ENCODE results near the gene ZNF423.

GRCh38 chr16:49473773-49474172 is 382.1 kb downstream of the ZNF423 start:
- TF ChIP-seq POLR2AphosphoS5 (IDR thresholded peaks at IDR 0.05; ENCODE audit: low read depth, low read length) (no peak), REST (IDR thresholded peaks at IDR 0.05; ENCODE audit: insufficient read depth in 1 of 2, low read depth in 2 of 2, low read length in 2 of 2) (no peak), SIN3A (IDR thresholded peaks at IDR 0.05; ENCODE audit: borderline replicate concordance, insufficient read depth, low read length) (no peak)

All from PFSK-1 (cell line).